HG02763 (cell line): ENCODE results near the gene EGLN3.
"Not testable (repeated sequence)": the region's sequence is repeated elsewhere in the genome, so short reads cannot be mapped to it uniquely, and the experiment has no call there.

Source experiments
- ATAC-seq: cut with Tn5 transposase; IDR thresholded peaks from one replicate; pipeline ENCODE4 v1.9.1; 2021; ENCODE audit warnings: mild to moderate bottlenecking, moderate library complexity; ENCODE audit not compliant: unreplicated experiment

EGLN3 gene

DNA sequence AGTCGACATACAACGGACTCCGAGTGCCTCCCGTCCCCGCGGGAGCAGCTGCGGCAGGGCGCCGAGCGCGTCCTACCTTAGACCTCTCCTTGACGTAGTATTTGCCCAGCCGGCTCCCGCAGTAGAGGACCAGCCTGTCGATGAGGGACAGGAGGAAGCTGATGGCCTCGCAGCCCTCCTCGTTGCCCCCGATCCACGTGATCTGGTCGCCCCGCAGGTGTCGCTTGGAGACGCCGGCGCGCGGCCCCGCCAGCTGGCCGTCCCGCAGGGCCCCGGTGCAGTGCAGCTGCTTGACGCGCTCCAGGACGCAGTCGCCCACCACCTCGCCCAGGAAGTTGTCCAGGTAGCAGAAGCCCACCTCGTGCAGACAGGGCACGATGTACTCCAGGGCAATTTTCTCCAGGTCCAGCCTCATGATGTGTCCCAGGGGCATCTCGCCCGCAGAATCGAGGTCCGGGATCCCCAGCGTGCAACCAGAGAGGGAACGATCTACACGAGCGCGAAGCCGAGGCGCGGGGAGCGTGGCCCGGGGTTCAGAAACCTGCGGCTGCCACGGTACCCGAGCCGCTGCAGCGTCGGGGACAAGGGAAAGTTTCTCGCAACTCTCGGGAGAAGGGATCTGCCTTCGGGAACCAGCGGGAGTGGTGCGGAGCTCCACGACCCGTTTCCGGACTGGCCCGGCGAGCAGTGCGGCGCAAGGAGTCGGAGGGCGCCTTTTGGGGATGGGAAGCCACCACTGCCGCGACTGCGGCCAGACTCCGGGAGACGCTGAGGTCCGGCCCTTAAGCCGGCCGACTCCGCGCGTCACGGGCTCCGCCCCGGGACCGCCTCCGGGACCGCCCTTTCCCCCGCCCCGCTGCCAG, at the start of gene EGLN3:
Gene EGLN3 (minus strand): TSS at position 755 of the 863 bp plus-strand sequence. CDS start 322 bp downstream, at position 433.
- ATAC-seq = peak; percentile 88

DNA sequence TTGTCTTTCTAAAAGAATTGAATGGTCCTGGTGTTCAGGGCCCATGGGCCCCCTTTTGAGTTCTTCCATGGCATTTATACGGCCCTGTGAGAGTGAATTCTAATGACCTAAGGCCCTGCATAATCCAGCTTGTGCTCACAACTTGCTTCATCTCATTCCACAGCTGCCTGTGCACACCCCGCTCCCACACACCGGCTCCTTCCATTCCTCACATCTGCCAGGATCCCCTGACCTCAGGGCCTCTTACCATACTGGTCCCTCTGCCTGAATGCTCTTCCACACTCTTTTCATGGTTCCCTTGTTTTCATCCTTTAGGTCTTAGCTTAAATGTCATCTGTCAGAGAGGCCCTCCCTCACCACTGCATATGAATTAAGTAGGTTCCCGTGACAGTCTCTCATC, 49.5 kb upstream of the EGLN3 start:
- no peak for ATAC-seq

GRCh38 chr14:33999771-34000291, 49.0 kb upstream of the EGLN3 start:
- ATAC-seq = no peak

- no peak for ATAC-seq
These were observed 46.7 kb upstream of the EGLN3 start for GRCh38 chr14:33997611-33998010.

DNA sequence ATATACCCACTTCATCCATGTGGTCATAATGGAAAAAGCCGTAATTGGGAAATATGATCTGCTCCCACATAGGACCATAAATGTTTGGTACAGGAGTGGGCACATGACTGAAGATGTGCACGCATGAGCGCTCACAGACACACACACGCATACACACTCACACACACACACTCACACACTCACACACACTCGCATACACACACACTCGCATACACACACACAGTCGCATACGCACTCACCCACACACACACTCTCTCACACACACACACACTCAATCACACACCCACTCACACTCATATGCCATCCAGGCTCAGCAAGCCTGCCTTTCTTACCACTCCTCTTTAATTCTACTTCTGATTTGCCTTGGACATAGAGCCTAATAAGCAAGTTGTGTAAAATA, 45.6 kb upstream of the EGLN3 start:
- ATAC-seq = no peak

GRCh38 chr14:33993246-33993645, 42.4 kb upstream of the EGLN3 start:
- no peak for ATAC-seq

- ATAC-seq = no peak
These were observed 41.6 kb upstream of the EGLN3 start for GRCh38 chr14:33992274-33993007.

DNA sequence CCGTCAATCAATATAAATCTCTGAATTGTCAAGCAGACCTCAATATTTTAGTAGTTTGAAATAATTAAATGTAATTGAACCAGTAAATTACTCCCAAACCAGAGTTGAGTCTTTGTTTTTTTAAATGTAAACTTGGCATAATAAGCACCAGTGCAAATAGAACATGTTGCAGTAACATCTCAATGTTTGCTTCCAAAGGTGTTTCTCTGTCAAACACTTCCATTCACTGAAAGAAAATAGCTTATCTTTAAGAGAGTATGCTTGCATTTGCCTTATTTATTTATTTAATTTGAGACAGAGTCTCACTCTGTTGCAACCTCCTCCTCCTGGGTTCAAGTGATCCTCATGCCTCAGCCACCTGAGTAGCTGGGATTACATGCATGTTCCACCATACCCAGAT, 39.9 kb upstream of the EGLN3 start:
- ATAC-seq = no peak

DNA sequence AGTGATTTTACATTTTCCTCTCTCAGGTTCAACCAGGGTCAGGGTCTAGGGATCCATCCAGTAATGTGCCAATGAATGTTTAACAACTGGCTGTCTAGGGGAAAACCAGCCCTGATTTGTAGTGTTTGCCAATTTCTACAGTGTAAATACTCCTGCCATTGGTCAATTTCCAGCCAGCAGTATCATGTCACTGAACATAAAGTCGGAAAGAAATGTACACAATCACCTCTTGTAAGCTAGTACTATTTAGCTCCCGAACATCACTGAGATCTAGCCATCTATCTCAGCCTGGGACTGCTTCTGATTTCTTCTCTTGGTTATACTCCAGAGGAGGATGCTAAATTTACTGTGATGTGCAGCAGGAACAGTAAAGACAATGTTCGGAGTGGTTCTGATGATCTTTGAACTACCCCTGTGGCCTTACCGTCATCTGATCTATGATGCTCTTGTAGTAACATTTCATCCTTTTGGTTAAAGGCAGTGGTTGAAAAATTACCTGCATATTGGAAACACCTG, 36.7 kb upstream of the EGLN3 start:
- no peak for ATAC-seq

- ATAC-seq = no peak
These were observed 35.9 kb upstream of the EGLN3 start for GRCh38 chr14:33986804-33987203.

DNA sequence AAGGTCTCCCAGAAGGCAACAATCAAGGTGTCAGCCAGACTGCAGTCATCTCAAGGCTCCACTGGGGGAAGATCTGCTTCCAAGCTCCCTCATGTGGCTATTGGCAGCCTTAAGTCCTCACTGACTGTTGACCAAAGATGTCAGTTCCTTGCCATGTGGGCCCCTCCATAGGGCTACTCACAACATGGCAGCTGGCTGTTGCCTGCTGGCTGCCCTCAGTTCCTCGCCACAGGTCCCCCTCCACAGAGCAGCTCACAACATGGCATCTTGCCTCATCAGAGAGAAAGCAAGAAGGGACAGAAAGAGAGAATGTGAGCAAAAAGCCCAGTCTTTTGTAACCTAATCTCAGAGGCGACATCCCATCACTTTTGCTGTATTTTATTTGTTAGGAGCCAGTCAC, 34.4 kb upstream of the EGLN3 start:
- no peak for ATAC-seq

GRCh38 chr14:33979613-33980276, 28.9 kb upstream of the EGLN3 start:
- peak; percentile 53 for ATAC-seq

- ATAC-seq = no peak
These were observed 28.2 kb upstream of the EGLN3 start for GRCh38 chr14:33978892-33979612.

- peak; percentile 91 for ATAC-seq
These were observed 21.8 kb upstream of the EGLN3 start for GRCh38 chr14:33972583-33973081.

GRCh38 chr14:33969846-33970245, 19.0 kb upstream of the EGLN3 start:
- ATAC-seq = not testable (repeated sequence)

- ATAC-seq = no peak
These were observed 17.8 kb upstream of the EGLN3 start for GRCh38 chr14:33968722-33969121.

DNA sequence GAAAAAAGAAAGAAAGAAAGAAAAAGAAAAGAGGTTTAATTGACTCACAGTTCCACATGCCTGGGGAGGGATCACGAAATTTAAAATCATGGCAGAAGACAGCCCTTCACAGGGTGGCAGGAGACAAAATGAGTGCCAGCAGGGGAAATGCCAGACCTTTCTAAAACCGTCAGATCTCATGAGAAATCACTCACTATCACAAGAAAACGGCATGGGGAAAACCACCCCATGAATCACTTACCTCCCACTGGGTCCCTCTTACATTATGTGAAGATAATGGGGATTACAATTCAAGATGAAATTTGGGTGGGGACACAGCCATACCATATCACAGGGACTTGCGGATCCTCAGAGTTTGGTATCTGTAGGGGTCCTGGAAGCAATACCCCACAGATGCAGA, 16.3 kb upstream of the EGLN3 start:
- ATAC-seq = no peak

DNA sequence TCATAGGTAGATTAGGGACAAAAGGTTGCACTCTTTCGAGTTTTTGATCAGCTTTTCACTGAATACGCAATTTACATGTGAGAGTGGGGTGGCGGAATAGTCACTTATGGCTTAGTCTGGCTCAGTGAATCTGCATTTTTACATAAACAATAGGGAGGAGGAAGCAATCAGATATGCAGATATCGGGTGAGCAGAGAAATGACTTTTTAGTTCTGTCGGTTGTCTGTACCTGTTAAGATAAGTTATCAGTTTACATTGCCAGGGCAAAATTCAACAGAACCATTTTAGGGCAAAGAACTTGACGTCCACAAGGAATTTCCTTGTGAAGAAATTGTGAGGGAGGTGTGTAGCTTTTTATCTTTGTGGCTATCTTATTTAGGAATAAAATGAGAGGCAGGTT, 15.4 kb upstream of the EGLN3 start:
- no peak for ATAC-seq

DNA sequence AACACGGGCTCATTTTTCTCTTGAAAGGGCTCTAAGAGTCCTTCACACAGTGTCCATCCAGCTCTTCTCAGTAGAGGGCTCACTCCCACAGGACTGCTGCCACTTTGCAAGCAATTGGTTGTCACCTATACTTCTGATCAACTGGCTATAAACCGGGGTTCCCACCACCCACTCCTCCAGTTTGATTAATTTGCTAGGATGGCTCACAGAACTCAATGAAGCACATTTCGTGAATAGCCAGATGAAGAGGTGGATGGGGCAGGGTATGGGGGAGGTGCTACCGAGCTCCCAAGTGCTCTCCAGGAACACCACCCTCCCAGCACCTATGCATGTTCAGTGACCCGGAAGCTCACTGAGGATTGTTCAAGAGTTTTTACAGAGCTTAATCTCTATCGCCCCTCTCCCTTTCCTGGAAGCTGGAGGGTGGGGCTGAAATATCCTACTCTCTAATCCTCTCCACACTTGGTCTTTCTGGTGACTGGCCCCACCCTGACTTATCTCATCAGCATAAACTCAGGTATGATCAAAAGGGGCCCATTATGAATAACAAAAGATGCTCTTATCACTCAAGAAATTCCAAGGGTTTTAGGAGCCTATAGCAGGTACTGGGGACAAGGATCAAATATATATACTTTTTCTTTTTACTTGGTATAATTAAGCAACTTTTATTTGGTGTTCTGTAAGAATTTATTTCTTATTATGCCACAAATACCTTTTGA, 13.9 kb upstream of the EGLN3 start:
- ATAC-seq = no peak

DNA sequence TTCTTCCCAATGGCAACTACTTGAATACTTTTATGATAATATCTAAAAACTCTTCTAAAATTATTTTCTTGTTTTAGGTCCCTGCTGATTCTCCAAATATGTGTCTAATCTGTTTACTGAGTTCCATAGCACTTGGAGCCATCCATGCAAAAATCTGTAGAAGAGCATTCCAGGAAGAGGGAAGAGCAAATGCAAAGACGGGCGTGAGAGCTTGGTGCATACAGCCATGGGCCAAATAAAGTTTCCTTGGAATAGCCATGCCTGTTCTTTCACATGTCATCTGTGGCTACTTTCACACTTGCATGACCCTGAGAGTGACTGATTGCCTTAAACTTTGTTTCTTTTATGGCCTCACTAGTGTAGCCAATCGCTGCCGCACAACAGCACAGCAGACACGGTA, 13.0 kb upstream of the EGLN3 start:
- ATAC-seq = no peak
